Activated T-cell treated with anti-CD3 and anti-CD28 coated beads for 4 hours (primary cell): Measurements from ENCODE around the gene BET1L.
"Not testable (repeated sequence)": the region's sequence is repeated elsewhere in the genome, so short reads cannot be mapped to it uniquely, and the experiment has no call there.

ENCODE experiments used
- DNase-seq: peaks from one replicate; pipeline ENCODE4 v3.0.0-alpha.2; 2020

The BET1L gene

GRCh38 chr11:225734-226453, 18.7 kb upstream of the BET1L start:
- DNase-seq: no peak

GRCh38 chr11:224424-224823, 17.2 kb upstream of the BET1L start:
- no peak for DNase-seq

- DNase-seq: no peak
These were observed 16.7 kb upstream of the BET1L start for GRCh38 chr11:223884-224283.

GRCh38 chr11:223026-223789, 16.0 kb upstream of the BET1L start:
- DNase-seq: no peak

GRCh38 chr11:221998-222789, 15.0 kb upstream of the BET1L start:
- no peak for DNase-seq

GRCh38 chr11:221539-221938, 14.3 kb upstream of the BET1L start:
- no peak for DNase-seq

- not testable (repeated sequence) for DNase-seq
These were observed 13.5 kb upstream of the BET1L start for GRCh38 chr11:220641-221215.

- DNase-seq: no peak
These were observed 11.8 kb upstream of the BET1L start for GRCh38 chr11:218815-219593.

- no peak for DNase-seq
These were observed 10.5 kb upstream of the BET1L start for GRCh38 chr11:217704-218103.

- no peak for DNase-seq
These were observed 9.1 kb upstream of the BET1L start for GRCh38 chr11:216081-216974.

GRCh38 chr11:215581-216037, 8.4 kb upstream of the BET1L start:
- DNase-seq: no peak

GRCh38 chr11:214083-214482, 6.9 kb upstream of the BET1L start:
- DNase-seq: no peak

GRCh38 chr11:213111-213510, 5.9 kb upstream of the BET1L start:
- DNase-seq: no peak

GRCh38 chr11:212150-213100, 5.2 kb upstream of the BET1L start:
- DNase-seq: no peak

GRCh38 chr11:211741-212140, 4.5 kb upstream of the BET1L start:
- no peak for DNase-seq

GRCh38 chr11:211295-211694, 4.1 kb upstream of the BET1L start:
- DNase-seq: no peak

GRCh38 chr11:210803-211180, 3.6 kb upstream of the BET1L start:
- DNase-seq: no peak

GRCh38 chr11:210122-210802, 3.1 kb upstream of the BET1L start:
- DNase-seq: no peak
